ENCODE measurements around the gene GPR119. TPM values are rescaled to one million over a fixed set of nuclear protein-coding genes. Genes with fewer than 3 reads are reported as not detected.

GPR119 gene
- total RNA-seq, 1 experiment from 2014 or later: not detected

GRCh38 chrX:130401415-130402207 lies 16.1 kb upstream of the GPR119 start, which contains the start of gene RBMX2:
RBMX2 (plus strand) TSS chrX:130401987; CDS start chrX:130402033, 46 bp downstream.
- H3K23me2 ChIP-seq (ENCODE audit: insufficient read length, low read depth, low read length, poor library complexity, severe bottlenecking): peaks cover 4% of the 10 kb centered on the region
- no peak within 1 kb of the TSS for H3K23ac ChIP-seq (ENCODE audit: insufficient read length, low read depth, low read length)
- H3K18ac ChIP-seq (ENCODE audit: insufficient read length, low read depth, low read length): peak within 1 kb of the TSS; percentile 37
- peak within 1 kb of the TSS; percentile 89 for H2BK12ac ChIP-seq (ENCODE audit: insufficient read length, low read depth, low read length)
- H2AFZ ChIP-seq (ENCODE audit: low read length): peak within 1 kb of the TSS; percentile 75
- peak; percentile 75 for DNase-seq
- H3K4me2 ChIP-seq (ENCODE audit: insufficient read depth, insufficient read length, low read length): peak within 1 kb of the TSS; percentile 87
- Mint-ChIP-seq H3K27me3 (ENCODE audit: low read depth) (peaks cover 26% of the 10 kb centered on the region), H3K9me3 (peaks cover 0 to 43% of the 10 kb centered on the region in 2 experiments; a peak in 2 of 5 replicates), H3K27ac (peak within 1 kb of the TSS; percentile 88 to 95 (median 95)), H3K36me3 (ENCODE audit: insufficient read depth in 1 of 3, low read depth in 3 of 3) (peaks cover 2 to 27% (median 15%) of the 10 kb centered on the region in 3 experiments; a peak in 6 of 7 replicates), H3K4me3 (peak within 1 kb of the TSS; percentile 76 to 86), H3K4me1 (no peaks in the 10 kb centered on the region)
- no peak within 1 kb of the TSS for H3T11ph ChIP-seq (ENCODE audit: low read length)
- H3K4ac ChIP-seq (ENCODE audit: low read depth, low read length): no peak within 1 kb of the TSS
- H3K27ac ChIP-seq (ENCODE audit: insufficient read length, low read depth, low read length): no peak within 1 kb of the TSS
- WGBS (ENCODE audit: extremely low coverage, insufficient read length, low lambda C conversion rate): no CpG with 5 or more reads among the region's 47 CpGs
- no peaks in the 10 kb centered on the region for H3K79me2 ChIP-seq (ENCODE audit: insufficient read depth, low read length)
- H2BK15ac ChIP-seq (ENCODE audit: low read depth, low read length): no peak within 1 kb of the TSS
- H3K9ac ChIP-seq (ENCODE audit: extremely low read depth, insufficient read length, low read length): peak within 1 kb of the TSS; percentile 89
- peak within 1 kb of the TSS; percentile 67; the same call in 1 of the 2 replicates for H3K14ac ChIP-seq (ENCODE audit: insufficient read depth, low read length)
- H4K20me1 ChIP-seq (ENCODE audit: control insufficient read depth, insufficient read depth, insufficient read length): no peaks in the 10 kb centered on the region
- no peak within 1 kb of the TSS for H3K56ac ChIP-seq (ENCODE audit: insufficient read length, low read depth, low read length)
- H2AK5ac ChIP-seq (ENCODE audit: insufficient read length, low read length): no peak within 1 kb of the TSS
- no peaks in the 10 kb centered on the region for H3K27me3 ChIP-seq (ENCODE audit: insufficient read depth, low read length)
- H4K8ac ChIP-seq (replicated peaks; ENCODE audit: insufficient read length, low read depth, low read length): no peak within 1 kb of the TSS
- TF ChIP-seq, protein P1, sequence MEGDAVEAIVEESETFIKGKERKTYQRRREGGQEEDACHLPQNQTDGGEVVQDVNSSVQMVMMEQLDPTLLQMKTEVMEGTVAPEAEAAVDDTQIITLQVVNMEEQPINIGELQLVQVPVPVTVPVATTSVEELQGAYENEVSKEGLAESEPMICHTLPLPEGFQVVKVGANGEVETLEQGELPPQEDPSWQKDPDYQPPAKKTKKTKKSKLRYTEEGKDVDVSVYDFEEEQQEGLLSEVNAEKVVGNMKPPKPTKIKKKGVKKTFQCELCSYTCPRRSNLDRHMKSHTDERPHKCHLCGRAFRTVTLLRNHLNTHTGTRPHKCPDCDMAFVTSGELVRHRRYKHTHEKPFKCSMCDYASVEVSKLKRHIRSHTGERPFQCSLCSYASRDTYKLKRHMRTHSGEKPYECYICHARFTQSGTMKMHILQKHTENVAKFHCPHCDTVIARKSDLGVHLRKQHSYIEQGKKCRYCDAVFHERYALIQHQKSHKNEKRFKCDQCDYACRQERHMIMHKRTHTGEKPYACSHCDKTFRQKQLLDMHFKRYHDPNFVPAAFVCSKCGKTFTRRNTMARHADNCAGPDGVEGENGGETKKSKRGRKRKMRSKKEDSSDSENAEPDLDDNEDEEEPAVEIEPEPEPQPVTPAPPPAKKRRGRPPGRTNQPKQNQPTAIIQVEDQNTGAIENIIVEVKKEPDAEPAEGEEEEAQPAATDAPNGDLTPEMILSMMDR (conservative IDR thresholded peaks at IDR 0.05): no peak
- H4K5ac ChIP-seq (ENCODE audit: insufficient read length, low read depth, low read length): no peak within 1 kb of the TSS
- no peak within 1 kb of the TSS for H4K91ac ChIP-seq (ENCODE audit: insufficient read length, low read depth, low read length)
- no peaks in the 10 kb centered on the region for H3K79me1 ChIP-seq (ENCODE audit: insufficient read depth, low read depth, low read length, poor library complexity, severe bottlenecking)
- no peak within 1 kb of the TSS for H2BK5ac ChIP-seq (ENCODE audit: insufficient read length, low read length)
- no peak within 1 kb of the TSS for H2BK120ac ChIP-seq (ENCODE audit: low read depth, low read length, poor library complexity, severe bottlenecking)
- H3K4me1 ChIP-seq (ENCODE audit: insufficient read depth, low read length): no peaks in the 10 kb centered on the region
- no peak within 1 kb of the TSS for H2BK20ac ChIP-seq (ENCODE audit: low read depth, low read length, poor library complexity, severe bottlenecking)
- H3K9me3 ChIP-seq (ENCODE audit: control insufficient read depth, low read depth, low read length): peaks cover 17% of the 10 kb centered on the region
